A673 (cell line): ENCODE results near the gene RELL1.

Experiments used
- EZH2 ChIP-seq: fragments of 200-600 bp; sonication (generic); IDR thresholded peaks from 2 replicates; pipeline ENCODE4 v1.6.1; 2017; ENCODE audit warnings: borderline replicate concordance, low read depth, mild to moderate bottlenecking, mixed read lengths, antibody characterized with exemption, low read length; ENCODE audit not compliant: poor library complexity, severe bottlenecking
- TF ChIP-seq, protein P1 (sequence below): fragments of 300-800, 200-600 bp; sonication (generic); conservative IDR thresholded peaks from 2 replicates; pipeline ENCODE4 v1.5.1; 2017; ENCODE audit warnings: low read depth, mild to moderate bottlenecking, antibody characterized with exemption, low read length, moderate library complexity, mixed read lengths

DNA sequence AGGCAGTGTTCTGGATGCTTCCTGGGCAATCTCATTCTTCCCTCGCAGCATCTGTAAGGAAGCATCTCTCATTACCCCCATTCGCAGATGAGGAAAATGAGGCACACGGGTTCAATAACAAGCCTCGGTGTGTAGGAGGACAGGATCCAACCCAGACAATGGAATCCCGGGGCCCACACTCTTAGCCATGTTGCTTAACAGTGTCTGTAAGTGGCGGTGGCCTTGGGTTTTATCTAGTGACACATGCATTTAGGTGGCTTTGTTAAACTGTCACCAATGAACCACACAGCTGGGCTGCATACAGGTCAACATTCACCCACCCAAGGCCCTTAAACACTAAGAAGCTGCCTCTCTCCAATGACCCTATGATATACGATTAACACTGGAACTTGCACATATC is 22.6 kb downstream of the RELL1 start:
- TF ChIP-seq, protein P1, sequence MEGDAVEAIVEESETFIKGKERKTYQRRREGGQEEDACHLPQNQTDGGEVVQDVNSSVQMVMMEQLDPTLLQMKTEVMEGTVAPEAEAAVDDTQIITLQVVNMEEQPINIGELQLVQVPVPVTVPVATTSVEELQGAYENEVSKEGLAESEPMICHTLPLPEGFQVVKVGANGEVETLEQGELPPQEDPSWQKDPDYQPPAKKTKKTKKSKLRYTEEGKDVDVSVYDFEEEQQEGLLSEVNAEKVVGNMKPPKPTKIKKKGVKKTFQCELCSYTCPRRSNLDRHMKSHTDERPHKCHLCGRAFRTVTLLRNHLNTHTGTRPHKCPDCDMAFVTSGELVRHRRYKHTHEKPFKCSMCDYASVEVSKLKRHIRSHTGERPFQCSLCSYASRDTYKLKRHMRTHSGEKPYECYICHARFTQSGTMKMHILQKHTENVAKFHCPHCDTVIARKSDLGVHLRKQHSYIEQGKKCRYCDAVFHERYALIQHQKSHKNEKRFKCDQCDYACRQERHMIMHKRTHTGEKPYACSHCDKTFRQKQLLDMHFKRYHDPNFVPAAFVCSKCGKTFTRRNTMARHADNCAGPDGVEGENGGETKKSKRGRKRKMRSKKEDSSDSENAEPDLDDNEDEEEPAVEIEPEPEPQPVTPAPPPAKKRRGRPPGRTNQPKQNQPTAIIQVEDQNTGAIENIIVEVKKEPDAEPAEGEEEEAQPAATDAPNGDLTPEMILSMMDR, result no peak
- TF ChIP-seq EZH2, result no peak
